ENCODE measurements around the gene PCSK2.

PCSK2 gene

GRCh38 chr20:17531665-17532025, 304.8 kb downstream of the PCSK2 start:
- no peak for DNase-seq

- peak in 7 of 56 donors; percentile 1 to 31 (median 9) for DNase-seq
Observed at GRCh38 chr20:17533396-17533795, 306.6 kb downstream of the PCSK2 start.

- DNase-seq, result no peak
Observed at GRCh38 chr20:17534077-17534476, 307.2 kb downstream of the PCSK2 start.
